Measurements from ENCODE around the gene MYO3B.

The MYO3B gene

DNA sequence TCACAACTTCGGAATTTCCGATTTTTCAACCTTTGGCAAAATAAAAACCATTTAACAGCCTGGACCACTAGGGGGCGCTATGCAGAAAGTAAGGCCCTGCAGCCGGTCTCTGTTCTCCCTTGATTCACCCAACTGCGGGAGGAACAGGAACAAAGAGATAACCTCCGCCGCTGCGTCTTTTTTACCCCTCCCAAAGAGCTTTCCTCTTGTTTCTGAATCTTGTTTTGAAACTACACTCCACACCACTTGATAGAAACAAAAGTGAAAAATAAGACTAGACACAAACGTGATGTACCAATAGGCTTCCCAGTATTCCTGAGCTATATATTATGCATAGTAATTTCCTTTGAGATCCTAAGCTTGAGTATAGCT, 231.2 kb downstream of the MYO3B start:
- FAIRE-seq (no peak), DNase-seq (ENCODE audit: insufficient read length, low spot score) (no peak)
- TF ChIP-seq, protein P1, sequence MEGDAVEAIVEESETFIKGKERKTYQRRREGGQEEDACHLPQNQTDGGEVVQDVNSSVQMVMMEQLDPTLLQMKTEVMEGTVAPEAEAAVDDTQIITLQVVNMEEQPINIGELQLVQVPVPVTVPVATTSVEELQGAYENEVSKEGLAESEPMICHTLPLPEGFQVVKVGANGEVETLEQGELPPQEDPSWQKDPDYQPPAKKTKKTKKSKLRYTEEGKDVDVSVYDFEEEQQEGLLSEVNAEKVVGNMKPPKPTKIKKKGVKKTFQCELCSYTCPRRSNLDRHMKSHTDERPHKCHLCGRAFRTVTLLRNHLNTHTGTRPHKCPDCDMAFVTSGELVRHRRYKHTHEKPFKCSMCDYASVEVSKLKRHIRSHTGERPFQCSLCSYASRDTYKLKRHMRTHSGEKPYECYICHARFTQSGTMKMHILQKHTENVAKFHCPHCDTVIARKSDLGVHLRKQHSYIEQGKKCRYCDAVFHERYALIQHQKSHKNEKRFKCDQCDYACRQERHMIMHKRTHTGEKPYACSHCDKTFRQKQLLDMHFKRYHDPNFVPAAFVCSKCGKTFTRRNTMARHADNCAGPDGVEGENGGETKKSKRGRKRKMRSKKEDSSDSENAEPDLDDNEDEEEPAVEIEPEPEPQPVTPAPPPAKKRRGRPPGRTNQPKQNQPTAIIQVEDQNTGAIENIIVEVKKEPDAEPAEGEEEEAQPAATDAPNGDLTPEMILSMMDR (IDR thresholded peaks at IDR 0.05; ENCODE audit: insufficient read depth, missing control alignments): peak; percentile 92

DNA sequence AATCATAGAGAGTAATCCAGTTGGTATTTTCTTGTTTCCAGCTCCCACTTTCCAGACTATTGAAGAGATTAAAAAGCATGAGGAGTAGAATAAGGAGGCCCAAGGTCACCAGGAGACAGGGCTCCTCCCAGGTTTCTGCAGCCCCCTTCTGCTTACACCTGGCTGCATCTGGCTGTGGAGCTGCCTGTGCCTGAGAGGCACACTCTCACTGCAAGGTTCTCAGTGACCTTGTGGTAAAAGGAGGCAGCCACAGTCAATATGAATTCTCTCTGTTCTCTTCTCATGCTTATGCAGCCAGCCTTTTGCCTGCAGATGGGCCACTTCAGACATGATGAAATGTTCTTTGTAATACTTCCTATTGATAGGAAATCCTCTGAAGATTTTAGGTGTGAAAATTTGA, 233.7 kb downstream of the MYO3B start:
- no peak for DNase-seq (ENCODE audit: insufficient read length, low spot score)

DNA sequence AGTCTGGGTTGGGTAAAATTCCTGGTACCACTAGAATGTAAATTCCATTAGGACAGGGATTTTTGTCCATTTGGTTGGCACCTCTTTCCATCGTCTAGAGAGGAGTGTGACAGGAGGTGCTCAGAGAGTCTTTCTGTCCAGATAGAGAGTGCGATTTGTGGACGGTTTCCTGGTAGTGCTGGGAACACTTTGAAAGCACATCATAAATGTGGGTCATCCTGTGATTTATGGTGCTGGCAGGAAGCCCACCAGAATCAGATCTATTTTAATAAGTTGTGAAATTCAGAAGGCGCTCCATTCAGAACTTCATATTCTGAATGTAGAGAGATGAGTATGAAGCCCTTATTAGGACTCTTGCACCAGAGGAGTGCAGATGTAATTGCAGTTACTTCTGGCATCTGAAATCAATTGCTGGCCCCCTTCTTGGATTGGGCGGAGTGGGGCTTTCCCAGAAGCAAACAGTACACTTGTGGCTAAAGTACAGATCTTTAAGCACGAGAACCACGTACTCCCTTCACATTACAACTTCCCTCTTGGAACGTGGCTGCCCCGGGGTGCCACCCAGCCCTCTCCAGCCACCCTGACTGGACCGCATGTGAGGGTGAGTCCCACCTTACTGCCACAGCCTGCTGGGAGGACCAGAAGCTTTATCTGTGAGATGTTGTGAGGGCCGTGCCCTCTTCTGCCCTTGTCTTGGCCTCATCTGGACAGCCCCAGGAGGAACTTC, 243.2 kb downstream of the MYO3B start:
- no peak for FAIRE-seq
- TF ChIP-seq, protein P1 (IDR thresholded peaks at IDR 0.05; ENCODE audit: insufficient read depth, missing control alignments): no peak
- no peak for DNase-seq (ENCODE audit: insufficient read length, low spot score)

More for the DNA sequence above, 233.7 kb downstream of the MYO3B start:
- TF ChIP-seq, protein P1 (IDR thresholded peaks at IDR 0.05; ENCODE audit: insufficient read depth, missing control alignments): no peak
- no peak for FAIRE-seq

DNA sequence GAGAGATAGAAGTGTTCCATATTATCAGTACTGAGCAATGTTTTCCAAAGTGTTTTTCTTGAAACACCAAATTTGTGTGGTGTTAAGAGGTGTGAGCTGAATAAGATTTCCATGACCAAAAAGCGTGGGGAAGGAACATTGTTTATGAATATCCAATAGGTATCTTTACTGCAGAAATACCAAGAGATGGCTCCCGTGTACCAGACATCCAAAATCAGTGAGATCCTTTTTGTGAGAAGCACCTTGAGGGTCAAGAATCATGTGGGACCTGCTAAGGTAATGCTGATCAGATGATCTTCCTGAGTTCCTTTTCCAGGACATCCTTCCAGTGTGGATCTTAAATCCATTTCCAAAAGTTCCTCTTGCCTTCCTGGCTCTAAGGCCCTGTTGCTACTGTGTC, 246.0 kb downstream of the MYO3B start:
- no peak for DNase-seq (ENCODE audit: insufficient read length, low spot score)
- TF ChIP-seq, protein P1 (IDR thresholded peaks at IDR 0.05; ENCODE audit: insufficient read depth, missing control alignments): no peak

DNA sequence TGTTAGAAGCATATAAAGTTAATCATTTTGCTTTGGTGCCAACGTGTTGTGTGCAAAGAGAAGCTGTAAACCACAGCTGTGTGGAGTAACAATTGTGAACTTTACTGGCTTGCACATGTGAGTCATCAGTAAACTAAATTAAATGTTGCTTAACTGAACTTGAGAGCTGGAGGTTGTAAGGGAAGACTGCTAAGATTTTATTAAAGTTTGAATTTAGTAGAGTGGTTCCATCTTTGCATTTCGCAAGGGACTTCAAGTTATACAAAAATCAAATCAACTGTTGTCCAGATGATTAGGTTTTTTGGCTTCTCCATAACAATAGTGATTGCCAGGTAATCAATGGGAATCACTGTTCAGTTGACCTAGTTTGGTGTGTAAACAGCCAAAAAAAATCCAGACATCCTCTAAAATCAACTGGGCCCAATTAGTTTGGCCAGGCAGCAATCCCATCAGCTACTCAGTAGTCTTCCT, 247.4 kb downstream of the MYO3B start:
- DNase-seq (ENCODE audit: insufficient read length, low spot score) (no peak), FAIRE-seq (peak; percentile 29)
- TF ChIP-seq, protein P1 (IDR thresholded peaks at IDR 0.05; ENCODE audit: insufficient read depth, missing control alignments): no peak

More for the DNA sequence above, 246.0 kb downstream of the MYO3B start:
- no peak for FAIRE-seq

DNA sequence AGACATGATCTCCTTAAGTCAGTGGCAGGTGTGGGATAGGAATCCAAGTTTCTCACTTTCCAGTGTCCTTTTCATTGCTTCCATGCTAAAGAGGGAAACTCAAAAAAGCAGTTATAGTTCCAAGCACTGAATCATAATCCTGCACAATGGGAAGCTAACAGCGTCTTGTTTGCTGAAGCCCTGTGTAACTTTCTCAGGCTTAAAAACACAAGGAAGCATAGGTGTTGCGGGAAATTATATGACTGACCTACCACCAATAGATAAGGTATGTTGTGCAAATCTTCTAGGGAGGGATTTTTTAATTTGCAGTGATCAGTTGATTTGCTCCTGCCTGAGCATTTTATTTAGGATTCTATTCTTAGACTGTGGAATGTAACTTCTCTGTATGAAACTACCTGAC, 250.9 kb downstream of the MYO3B start:
- peak; percentile 16 for FAIRE-seq
- TF ChIP-seq, protein P1 (IDR thresholded peaks at IDR 0.05; ENCODE audit: insufficient read depth, missing control alignments): no peak
- DNase-seq (ENCODE audit: insufficient read length, low spot score): no peak

DNA sequence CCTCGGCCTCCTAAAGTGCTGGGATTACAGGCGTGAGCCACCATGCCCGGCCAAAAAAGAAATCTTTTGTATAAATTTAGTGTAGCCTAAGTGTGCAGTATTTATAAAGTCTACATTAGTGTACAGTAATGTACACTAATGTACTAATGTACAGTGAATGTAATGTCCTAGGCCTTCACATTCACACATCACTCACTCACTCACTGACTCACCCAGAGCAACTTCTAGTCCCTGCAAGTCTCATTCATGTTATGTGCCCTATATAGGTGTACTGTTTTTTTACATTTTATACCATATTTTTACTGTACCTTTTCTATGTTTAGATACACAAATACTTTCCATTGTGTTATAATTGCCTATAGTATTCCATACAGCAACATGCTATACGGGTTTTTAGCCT, 254.9 kb downstream of the MYO3B start:
- TF ChIP-seq, protein P1 (IDR thresholded peaks at IDR 0.05; ENCODE audit: insufficient read depth, missing control alignments): no peak
- FAIRE-seq (no peak), DNase-seq (ENCODE audit: insufficient read length, low spot score) (no peak)
